HG03060 (cell line): Measurements from ENCODE around the gene RGP1.

Experiments used
- ATAC-seq: cut with Tn5 transposase; IDR thresholded peaks from one replicate; pipeline ENCODE4 v1.9.1; 2021; ENCODE audit warnings: low read depth, moderate number of reproducible peaks; ENCODE audit not compliant: unreplicated experiment

Gene RGP1

GRCh38 chr9:35718721-35719511 is 30.2 kb upstream of the RGP1 start:
- no peak for ATAC-seq

- no peak for ATAC-seq
Observed at GRCh38 chr9:35719546-35719945, 29.5 kb upstream of the RGP1 start.

DNA sequence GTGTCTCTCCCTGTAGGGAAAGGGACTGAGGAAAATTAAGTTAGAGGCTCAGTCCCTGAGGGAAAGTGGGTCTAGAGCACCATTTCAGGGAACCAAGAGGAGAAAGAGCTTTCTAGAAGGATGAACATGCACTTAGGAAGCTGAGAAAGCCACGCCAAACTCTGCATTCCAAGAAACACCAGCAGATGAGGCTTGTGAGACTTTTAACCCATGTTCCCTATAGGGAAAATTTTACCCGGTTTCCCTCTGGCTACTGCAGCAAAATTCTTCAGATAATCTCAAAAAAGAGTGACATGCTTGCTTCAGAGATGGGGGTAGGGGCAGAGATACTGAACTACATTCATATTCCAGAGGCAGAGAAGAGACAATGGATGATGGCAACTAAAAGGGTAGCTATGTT is 25.7 kb upstream of the RGP1 start:
- ATAC-seq, result no peak

- ATAC-seq, result no peak
Observed at GRCh38 chr9:35723908-35724307, 25.2 kb upstream of the RGP1 start.

- no peak for ATAC-seq
Observed at GRCh38 chr9:35725362-35725761, 23.7 kb upstream of the RGP1 start.

DNA sequence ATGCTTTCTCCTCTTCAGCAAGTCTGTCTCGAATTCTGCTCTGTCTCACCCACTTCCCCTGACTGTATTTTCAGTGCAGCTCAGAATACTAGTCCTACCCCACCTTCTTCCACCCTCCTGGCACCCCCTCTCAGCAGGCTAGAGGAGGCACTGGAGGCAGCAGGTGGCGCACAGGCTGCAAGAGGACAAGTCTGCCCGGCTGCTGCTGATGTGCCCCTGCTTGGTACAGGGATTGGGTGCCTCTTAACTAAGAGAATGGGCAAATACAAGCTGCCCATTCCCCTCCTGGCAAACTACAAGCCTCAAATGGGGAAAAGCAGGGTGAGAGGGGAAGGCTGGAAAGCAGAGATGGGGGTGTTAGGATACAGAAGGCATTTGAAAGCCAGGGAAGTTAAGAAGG is 22.2 kb upstream of the RGP1 start:
- ATAC-seq, result no peak

DNA sequence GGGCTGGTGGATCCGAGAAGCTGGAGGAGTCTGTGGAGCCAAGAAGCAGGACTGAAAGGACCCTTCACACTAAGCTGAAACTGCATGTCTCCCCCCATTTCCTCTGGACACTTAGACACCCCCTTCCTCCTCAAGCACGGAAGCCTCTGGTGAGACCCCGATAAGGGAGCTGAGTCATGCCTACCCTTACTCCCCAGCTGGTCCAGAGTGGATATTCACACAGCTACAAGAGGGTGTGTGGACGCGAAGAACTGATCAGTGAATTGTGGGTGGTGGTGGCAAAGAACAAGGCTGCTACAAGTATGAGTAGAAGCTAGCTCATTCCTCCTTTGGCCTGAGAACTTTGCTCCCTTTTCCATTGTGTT is 21.4 kb upstream of the RGP1 start:
- ATAC-seq, result no peak

DNA sequence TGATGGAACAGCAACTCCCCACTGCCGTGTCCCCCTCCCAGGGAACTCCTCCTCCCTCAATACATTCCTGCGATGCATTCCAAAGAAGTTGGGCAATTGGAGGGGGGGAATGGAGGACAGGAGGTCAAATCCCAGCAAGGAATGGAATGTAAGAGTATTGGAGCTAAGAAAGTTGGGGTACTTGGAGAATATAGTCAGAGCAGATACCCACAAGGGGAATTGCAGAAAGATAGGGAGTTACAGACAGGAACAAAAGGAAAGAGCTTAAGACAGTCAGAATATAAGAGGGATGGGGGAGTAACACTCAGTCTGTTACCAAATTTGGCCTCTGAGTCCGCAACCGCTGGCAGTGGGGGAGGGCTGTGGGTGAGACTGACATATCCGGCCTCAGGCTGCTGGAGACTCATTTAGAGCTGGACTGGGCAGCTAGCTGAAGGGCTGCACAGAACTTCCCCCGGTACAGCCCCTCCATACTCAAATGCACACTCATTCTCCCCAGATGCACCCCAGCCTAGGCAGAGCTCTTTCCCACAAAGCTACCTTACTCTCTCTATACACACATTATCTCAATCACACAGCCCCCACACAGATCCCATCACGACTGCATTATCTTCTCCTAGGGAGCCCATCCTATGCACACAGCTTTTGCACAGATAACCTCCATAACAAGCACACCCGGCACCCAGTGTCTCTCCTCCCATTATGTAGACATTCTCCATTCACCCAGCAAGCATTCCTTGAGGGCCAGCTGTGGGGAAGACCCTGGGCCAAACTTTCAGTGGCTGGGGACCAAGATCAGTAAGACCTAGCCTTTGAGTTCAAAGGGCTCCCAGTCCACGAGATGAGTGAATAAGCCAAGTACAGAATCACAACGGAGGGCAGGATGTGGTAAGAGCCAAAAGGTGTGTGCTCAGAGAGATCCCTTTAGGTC is 20.8 kb upstream of the RGP1 start:
- no peak for ATAC-seq

GRCh38 chr9:35729101-35729500 is 20.0 kb upstream of the RGP1 start:
- no peak for ATAC-seq

- ATAC-seq, result no peak
Observed at GRCh38 chr9:35729700-35730485, 19.2 kb upstream of the RGP1 start.

- no peak for ATAC-seq
Observed at GRCh38 chr9:35730486-35730854, 18.6 kb upstream of the RGP1 start.

DNA sequence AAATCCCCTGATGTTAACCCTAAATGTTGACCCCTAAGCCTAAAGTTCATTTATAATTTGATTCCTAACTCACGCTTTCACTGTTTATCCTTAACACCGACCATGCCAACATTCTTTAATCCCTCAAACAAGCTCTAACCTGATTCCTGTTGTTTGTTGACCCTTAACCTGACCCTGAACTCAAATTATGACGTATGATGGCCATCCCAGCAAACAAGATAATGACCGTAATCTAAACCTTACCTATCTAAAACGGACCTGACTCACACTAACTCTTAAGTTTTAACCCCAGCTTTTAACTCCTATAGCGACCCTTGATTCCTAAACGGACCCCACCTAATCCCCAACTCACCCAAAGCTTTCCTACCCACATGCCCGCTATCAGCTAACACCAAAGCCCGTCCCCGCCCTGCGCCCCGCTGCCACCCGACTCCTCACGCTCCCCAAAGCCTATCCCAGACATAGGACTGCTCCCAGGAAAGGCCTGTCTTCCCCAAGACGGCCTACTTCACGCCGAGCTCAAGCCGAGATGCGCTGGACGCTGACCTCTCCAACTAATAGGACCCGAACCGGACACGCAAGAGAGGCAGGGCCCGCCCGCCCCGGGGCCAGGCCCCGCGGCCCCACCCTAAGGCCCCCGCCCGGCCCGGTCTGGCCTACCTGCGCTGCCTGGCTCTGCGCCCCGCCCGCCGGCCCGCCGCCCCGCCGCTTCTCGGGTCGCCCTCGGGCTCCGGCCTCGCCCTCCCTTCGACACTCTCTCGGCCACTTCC is 17.5 kb upstream of the RGP1 start:
- ATAC-seq, result no peak

DNA sequence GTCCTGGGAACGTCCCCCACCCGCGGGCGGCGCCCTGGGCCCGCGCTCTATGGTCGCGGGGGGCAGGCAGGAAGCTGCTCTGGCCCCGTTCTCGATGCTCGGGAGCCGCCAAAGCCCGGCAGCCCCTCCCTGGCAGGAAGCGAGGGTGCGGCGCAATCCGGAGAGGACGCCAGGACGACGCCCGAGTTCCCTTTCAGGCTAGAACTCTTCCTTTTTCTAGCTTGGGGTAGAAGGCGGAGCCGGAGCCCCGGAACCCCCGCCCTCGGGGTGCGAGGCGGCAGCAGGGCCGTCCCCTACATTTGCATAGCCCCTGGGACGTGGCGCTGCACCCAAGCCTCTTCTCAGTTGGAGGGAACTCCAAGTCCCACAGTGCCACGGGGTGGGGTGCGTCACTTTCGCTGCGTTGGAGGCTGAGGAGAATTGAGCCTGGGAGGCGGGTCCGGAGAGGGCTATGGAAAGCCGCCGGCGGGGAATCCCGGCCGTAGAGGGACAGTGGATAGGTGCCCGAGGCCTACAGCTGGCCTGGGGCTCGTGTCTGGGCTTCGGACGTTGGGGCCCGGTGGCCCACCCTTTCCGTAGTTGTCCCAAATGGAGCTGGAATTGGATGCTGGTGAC is 16.8 kb upstream of the RGP1 start, which contains the start of the genes CREB3 and TLN1:
TSS of gene CREB3 (plus strand) at position 482 of the 615 bp plus-strand sequence. CDS start at position 589, 107 bp downstream.
TSS of gene TLN1 (minus strand) at position 11 of the 615 bp plus-strand sequence. CDS start 6,501 bp downstream, outside the sequence.
- ATAC-seq, result peak; percentile 76

GRCh38 chr9:35732800-35733541 is 16.1 kb upstream of the RGP1 start:
- ATAC-seq, result no peak

- no peak for ATAC-seq
Observed at GRCh38 chr9:35734096-35734495, 15.0 kb upstream of the RGP1 start.

- ATAC-seq, result no peak
Observed at GRCh38 chr9:35736201-35736633, 12.9 kb upstream of the RGP1 start.

DNA sequence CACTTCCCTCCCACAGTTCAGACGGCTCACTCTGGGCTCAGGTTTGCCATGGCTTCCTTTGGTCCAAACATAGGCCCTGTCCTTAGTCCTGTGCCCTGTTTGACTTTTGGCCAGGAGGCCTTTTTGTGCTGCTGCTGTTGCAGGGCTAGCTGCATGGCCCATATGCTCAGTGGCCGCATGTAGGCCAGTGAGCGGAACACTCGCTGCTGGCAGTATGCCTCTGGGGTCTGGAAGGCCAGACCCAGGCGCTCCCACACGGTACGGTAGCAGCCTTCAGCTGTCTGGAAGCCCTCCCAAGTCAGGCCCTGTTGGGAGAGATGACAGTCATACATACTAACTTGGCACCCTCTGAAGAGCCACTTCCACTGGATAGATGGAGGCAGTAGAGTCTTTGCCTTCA is 11.9 kb upstream of the RGP1 start:
- ATAC-seq, result no peak

GRCh38 chr9:35738186-35738585 is 10.9 kb upstream of the RGP1 start:
- no peak for ATAC-seq

GRCh38 chr9:35738924-35739323 is 10.2 kb upstream of the RGP1 start:
- ATAC-seq, result no peak
